Measurements from ENCODE around the gene CSTF2T.

GRCh38 chr10:51699145-51699474, 285 bp downstream of the CSTF2T start:
- TF ChIP-seq CTCF (IDR thresholded peaks at IDR 0.05; ENCODE audit: low read depth, low read length, poor library complexity, severe bottlenecking) (no peak), EZH2phosphoT487 (IDR thresholded peaks at IDR 0.05; ENCODE audit: borderline replicate concordance, low read length) (no peak)

Measured in DOHH2 (cell line).